ENCODE data around the gene TNIP2.

GRCh38 chr4:2700031-2700430 lies 56.1 kb downstream of the TNIP2 start:
- TF ChIP-seq EZH2 (IDR thresholded peaks at IDR 0.05; ENCODE audit: insufficient read depth, poor library complexity, severe bottlenecking) (no peak), EZH2phosphoT487 (IDR thresholded peaks at IDR 0.05; ENCODE audit: insufficient read depth, low read depth) (no peak)
